Measurements from ENCODE around the gene PPM1E.
"Not testable (repeated sequence)": the region's sequence is repeated elsewhere in the genome, so short reads cannot be mapped to it uniquely, and the experiment has no call there.

Gene PPM1E

DNA sequence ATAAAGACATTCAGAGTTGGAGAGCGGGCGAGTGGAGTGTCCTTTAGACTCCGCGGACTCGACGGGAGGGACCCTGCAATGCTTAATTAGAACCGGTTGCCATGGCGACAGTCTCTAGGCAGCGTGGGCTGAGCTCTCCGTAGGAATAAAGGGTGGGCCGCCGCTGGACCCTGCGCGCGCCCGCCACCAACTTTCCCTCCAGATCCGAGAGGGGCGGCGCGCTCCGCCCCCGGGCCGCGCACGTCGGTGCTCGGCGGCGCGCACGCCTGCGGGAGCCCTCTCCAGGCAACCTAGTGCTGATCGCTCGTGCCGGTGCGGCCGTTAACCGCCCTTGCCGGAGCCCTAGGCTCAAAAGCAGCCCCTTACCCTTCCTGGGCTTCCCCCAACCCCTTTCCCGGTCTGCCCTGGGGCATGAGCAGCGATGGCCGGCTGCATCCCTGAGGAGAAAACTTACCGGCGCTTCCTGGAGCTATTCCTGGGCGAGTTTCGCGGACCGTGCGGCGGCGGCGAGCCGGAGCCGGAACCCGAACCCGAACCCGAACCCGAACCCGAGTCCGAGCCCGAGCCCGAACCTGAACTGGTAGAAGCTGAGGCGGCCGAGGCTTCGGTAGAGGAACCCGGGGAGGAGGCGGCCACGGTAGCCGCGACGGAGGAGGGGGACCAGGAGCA lies at the start of gene PPM1E:
Gene PPM1E (plus strand): TSS at position 278 of the 669 bp plus-strand sequence.
- DNase-seq (ENCODE audit: low read depth, low spot score), result no peak

GRCh38 chr17:58706351-58707140 lies 49.1 kb upstream of the PPM1E start:
- no peak for DNase-seq (ENCODE audit: low read depth, low spot score)

GRCh38 chr17:58710948-58711552 lies 44.6 kb upstream of the PPM1E start:
- peak; percentile 40 for DNase-seq (ENCODE audit: low read depth, low spot score)

DNA sequence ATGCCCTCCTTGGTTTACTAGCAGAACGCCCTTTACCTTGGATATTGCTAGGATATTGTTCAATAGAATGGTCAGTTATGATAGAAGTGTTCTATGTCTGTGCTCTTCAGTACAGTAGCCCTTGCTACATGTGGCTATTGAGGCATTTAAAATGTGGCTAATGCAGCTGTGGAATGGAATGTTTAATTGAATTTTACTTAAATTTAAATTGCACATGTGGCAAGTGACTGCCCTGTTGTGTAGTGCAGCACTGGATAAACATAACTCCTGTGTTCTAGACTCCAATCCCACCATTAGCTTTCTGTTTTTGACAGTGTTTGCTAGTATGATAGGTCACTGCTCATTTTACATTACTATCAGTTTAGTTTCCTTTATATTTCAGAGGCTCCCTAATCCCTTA lies 33.4 kb upstream of the PPM1E start:
- DNase-seq (ENCODE audit: low read depth, low spot score), result no peak

DNA sequence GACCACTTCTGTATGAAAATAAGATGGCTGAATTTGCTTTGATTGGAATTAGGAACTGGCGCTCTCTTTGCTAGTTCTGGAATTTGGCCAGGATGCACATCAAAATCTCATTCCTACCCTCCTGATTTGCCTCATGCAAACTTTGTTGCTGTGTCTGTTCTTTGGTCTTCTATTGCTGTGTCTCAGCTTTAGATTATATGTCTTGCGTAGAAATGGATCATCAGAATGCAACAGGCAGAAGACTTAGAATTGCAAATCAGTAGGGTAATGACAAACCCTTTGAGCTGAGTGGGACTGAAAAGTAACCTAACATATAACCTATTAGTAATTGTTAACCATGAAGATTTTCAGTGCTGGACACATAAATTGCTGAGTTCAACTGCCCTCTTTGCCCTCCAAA lies 33.0 kb upstream of the PPM1E start:
- DNase-seq (ENCODE audit: low read depth, low spot score), result no peak

GRCh38 chr17:58728798-58729197 lies 26.9 kb upstream of the PPM1E start:
- no peak for DNase-seq (ENCODE audit: low read depth, low spot score)

DNA sequence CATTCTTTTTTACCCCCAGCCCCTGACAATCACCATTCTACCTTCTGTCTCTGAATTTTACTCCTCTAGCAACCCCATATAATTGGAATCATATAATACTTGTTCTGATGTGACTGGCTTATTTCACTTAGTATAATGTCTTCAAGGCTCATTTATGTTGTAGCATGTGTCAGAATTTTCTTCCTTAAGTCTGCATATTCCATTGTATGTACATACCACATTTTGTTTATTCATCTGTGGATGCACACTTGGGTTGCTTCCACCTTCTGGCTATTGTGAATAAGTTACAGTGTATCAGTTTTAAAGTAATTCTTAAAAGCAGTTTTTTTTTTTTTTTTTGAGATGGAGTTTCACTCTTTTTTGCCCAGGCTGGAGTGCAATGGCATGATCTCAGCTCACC lies 24.7 kb upstream of the PPM1E start:
- no peak for DNase-seq (ENCODE audit: low read depth, low spot score)

GRCh38 chr17:58734040-58734439 lies 21.6 kb upstream of the PPM1E start:
- no peak for DNase-seq (ENCODE audit: low read depth, low spot score)

DNA sequence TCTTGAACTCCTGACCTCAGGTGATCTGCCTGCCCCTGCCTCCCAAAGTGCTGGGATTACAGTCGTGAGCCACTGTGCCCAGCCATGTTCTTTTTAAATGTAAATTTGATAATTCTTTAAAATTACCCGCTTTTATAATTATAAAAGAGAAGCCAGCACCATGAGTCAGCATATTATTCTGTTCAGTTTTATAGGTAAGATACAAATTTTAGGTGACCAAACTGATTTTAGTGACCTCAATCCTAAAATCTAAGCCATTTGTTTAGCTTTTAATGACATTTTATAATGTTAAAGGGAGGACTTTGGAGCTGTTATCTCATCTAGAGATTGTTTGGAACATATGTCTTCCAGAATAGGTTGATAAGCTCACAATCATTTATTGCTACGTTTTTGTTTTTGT lies 20.8 kb upstream of the PPM1E start:
- DNase-seq (ENCODE audit: low read depth, low spot score), result no peak

DNA sequence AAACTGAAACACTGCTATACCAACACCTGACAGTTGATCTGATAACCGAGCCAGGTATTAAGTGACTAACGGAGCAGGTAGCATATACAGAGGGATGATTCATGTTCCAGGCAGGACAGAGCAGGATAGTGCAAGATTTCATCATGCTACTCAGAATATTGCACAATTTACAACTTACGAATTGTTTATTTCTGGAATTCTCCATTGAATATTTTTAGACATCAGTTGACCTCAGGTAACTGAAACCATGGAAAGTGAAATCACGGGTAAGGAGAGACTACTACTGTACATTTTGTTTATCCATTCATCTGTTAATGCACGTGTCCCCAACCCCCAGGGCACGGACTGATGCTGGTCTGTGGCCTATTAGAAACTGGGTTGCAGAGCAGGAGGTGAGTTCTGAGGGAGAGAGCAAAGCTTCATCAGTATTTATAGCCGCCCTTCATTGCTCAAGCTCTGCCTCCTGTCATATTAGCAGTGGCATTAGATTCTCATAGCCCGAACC lies 14.5 kb upstream of the PPM1E start:
- DNase-seq (ENCODE audit: low read depth, low spot score), result no peak

- no peak for DNase-seq (ENCODE audit: low read depth, low spot score)
Measured at GRCh38 chr17:58747674-58748073, 8.0 kb upstream of the PPM1E start.

DNA sequence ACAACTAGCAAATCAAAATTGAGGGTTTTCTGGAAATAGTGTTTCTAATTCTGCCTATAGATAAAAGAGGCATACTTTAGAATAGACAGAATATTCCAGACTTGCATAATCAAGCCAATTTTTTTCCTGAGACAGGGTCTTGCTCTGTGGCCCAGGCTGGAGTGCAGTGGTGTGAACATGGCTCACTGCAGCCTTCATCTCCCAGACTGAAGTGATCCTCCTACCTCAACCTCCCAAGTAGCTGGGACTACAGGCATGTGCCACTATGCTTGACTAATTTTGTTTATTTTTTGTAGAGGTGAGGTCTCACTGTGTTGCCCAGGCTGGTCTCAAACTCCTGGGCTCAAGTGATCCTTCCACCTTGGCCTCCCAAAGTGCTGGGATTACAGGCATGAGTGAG lies 6.0 kb upstream of the PPM1E start:
- not testable (repeated sequence) for DNase-seq (ENCODE audit: low read depth, low spot score)

- DNase-seq (ENCODE audit: low read depth, low spot score), result no peak
Measured at GRCh38 chr17:58753026-58753425, 2.6 kb upstream of the PPM1E start.

DNA sequence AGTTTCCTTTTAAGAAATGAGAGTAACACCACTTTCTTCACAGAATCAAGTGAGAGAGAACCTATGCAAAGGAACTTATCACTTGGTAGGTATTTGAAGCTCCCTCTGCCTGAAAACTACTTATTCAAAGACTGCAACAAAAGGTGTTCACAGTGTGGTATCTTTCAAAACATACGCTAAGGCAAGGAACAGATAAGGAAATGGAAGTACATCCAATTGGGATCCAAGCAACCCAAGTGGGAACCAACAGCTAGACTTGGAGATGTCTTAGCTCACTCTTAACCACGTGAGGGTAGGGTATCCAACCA lies 431 bp upstream of the PPM1E start:
- DNase-seq (ENCODE audit: low read depth, low spot score), result no peak

GRCh38 chr17:58756246-58757161 lies 850 bp downstream of the PPM1E start:
- DNase-seq (ENCODE audit: low read depth, low spot score), result no peak

DNA sequence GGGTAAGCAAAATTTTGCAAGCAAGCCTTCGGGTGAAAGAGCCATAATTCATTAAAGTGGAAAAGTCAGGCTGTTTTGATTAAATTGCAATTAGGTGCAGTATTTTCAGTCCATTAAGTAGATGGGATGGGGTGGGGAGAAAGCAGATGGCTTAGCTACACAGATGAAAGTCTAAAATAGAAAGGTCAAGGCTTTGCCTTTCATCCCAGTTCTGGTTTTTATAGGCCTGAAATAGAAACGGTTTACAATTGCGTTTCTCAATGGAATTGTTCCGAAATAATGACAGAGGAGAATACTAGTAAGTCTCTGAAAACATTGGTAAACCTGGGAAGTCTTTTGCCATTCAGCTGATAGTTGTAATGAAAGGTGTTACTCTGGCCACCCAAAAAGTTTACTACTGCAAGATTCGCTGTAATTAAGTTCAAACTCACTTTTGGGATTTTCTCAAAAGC lies 1.5 kb downstream of the PPM1E start:
- DNase-seq (ENCODE audit: low read depth, low spot score), result no peak

DNA sequence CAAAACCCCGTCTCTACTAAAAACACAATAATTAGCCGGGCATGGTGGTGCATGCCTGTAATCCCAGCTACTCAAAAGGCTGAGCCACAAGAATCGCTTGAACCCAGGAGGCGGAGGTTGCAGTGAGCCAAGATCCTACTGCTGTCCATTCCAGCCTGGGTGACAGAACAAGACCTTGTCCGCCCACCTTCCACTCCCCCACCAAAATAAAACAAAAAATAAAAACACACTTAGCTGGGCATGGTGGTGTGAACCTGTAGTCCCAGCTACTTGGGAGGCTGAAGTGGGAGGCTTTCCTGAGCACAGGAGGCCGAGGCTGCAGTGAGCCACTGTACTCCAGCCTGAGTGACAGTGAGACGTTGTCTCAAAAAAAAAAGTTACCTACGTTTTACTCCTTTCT lies 3.2 kb downstream of the PPM1E start:
- DNase-seq (ENCODE audit: low read depth, low spot score), result no peak

DNA sequence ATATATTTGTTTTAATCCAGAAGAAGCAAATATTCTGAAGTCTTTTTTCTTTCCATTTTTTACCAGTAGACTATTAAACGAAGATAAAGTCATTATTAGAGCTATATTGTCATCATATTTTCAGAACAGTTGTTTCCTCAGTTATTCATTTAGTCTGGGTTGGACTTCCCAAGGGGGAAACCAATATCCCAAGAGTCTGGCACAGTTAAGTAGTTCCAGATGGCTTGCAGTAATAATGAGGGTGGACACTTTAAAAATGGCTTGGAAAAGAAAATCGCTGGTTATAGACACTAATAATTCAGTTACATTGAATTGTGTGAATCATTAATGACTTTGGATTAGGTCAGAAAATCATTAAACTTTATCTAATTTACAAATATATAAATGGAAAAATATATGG lies 3.9 kb downstream of the PPM1E start:
- DNase-seq (ENCODE audit: low read depth, low spot score), result no peak

GRCh38 chr17:58760248-58760647 lies 4.6 kb downstream of the PPM1E start:
- no peak for DNase-seq (ENCODE audit: low read depth, low spot score)

DNA sequence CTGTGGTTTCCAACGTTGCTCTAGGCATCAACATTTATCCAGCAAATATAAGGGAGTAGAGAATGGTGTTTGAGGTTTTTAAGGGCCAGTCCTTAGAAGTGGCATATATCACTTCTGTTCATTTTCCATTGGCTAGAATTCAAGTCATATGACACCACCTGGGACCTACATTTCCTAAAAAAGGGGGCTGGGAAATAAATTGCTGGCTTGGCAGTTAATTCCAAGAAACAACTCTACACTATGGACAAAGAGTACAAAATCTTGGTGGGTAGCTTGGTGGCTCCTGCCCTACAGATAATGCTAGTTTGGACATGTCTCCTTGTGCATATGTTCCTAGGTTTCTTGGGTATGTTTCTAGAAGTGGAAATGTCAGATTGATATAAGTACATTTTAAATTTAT lies 7.6 kb downstream of the PPM1E start:
- DNase-seq (ENCODE audit: low read depth, low spot score), result no peak

DNA sequence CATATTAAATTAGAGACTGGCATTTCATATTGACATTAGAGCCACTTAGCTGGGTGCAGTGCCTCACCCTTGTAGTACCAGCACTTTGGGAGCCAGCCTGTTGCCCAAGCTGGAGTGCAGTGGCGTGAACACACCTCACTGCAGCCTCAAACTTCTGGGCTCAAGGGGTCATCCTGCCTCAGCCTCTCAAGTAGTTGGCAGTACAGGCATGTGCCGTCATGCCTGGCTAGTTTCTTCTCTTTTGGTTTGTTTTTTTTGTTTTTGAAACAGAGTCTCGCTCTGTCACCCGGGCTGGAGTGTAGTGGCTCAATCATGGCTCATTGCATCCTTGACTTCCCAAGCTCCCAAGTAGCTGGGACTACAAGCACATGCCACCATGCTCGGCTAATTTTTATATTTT lies 8.7 kb downstream of the PPM1E start:
- DNase-seq (ENCODE audit: low read depth, low spot score), result no peak

- not testable (repeated sequence) for DNase-seq (ENCODE audit: low read depth, low spot score)
Measured at GRCh38 chr17:58778482-58778881, 22.8 kb downstream of the PPM1E start.
